Testis (tissue), 3 donors: Measurements from ENCODE around the gene CELSR3. TPM values are rescaled to one million over a fixed set of nuclear protein-coding genes. Genes with fewer than 3 reads are reported as not detected.

ENCODE experiments used
- DNase-seq: peaks from one replicate; pipeline ENCODE4 v3.0.0-alpha.2; 2019
- H3K27ac ChIP-seq, 2 donors: fragments of 200-600 bp; sonication (generic); one replicate each; pipeline ENCODE4 v1.5.1; 2019
- H3K27me3 ChIP-seq: fragments of 200-600 bp; sonication (generic); one replicate; pipeline ENCODE4 v1.5.1; 2019
- H3K36me3 ChIP-seq: fragments of 200-600 bp; sonication (generic); one replicate; pipeline ENCODE4 v1.5.1; 2017; ENCODE audit warnings: low read depth; ENCODE audit errors: missing control alignments
- H3K4me1 ChIP-seq: fragments of 200-600 bp; sonication (generic); one replicate; pipeline ENCODE4 v1.5.1; 2019
- H3K4me3 ChIP-seq, 2 donors: fragments of 200-600 bp; sonication (generic); one replicate each; pipeline ENCODE4 v1.5.1; 2017 to 2019
- H3K9me3 ChIP-seq: fragments of 200-600 bp; sonication (generic); one replicate; pipeline ENCODE4 v1.5.1; 2017
- POLR2A ChIP-seq: fragments of 450-650 bp; IDR thresholded peaks from one replicate; pipeline ENCODE4 v1.6.1; 2017; ENCODE audit warnings: antibody characterized with exemption, mild to moderate bottlenecking, moderate library complexity
- WGBS, 2 donors: methylation state at CpG; one replicate each; pipeline ENCODE4 v1.1.5; 2018; 5-methylcytosine and 5-hydroxymethylcytosine counted together
- intact Hi-C: fragments of 100-400 bp; cut with DNase I; formaldehyde crosslinking; loops from one replicate; pipeline ENCODE4 v1.15.1; 2023; ENCODE audit warnings: low total_unique reads
- polyA plus RNA-seq: library from polyadenylated mRNA; stranded (reverse); fragments of 350-450 nt; fragmentation: Illumina TruSeq; extraction: RNeasy Lipid Tissue Mini Kit (QIAGEN cat#74804); gene quantifications from one replicate; pipeline ENCODE4 v1.2.3, GENCODE V29; 2014; ENCODE audit warnings: low read depth, low replicate concordance; ENCODE audit not compliant: insufficient read depth
- total RNA-seq, 2 donors: library from RNA; depleted of rRNA; stranded (reverse); fragments of >200 nt; gene quantifications; one replicate each; pipeline ENCODE4 v1.2.3, GENCODE V29; 2016
- TF ChIP-seq, protein P1 (sequence below), 3 experiments: fragments of 450-650 bp in 2 of 3; fragments of 200-600 bp in 1 of 3; sonication (generic) in 1 of 3; IDR thresholded peaks; one replicate each; pipeline ENCODE4 v1.5.1; 2016 to 2019; ENCODE audit warnings: antibody characterized with exemption in 3 of 3, mild to moderate bottlenecking in 2 of 3, moderate library complexity in 1 of 3

The CELSR3 gene
- total and polyA plus RNA-seq, 3 donors from 2014 or later, result 13.5 to 17.5 (median 14.3) TPM

DNA sequence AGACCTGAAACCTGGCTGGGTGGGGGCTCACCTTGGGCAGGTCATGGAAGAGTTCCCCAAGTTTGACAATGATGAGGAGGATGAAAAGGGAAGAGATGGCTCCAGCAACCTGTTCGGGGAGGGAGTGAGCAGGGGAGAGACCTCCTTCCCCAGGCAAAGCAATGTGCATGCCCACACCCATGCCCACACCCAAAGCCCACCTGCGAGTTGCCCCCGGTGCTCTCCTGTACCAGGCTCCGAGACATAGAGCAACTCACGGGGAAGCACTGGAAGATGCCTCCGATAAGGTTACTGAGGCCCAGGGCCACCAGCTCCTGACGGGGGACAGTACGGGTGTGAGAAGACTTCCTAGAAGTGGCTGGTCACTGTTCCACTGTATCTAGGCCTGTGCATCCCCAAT lies 32.3 kb downstream of the CELSR3 start:
- WGBS, 2 donors, result 88 to 100% methylated on average over 8 of the region's 8 CpGs
- no peaks in the 10 kb centered on the region for H3K36me3 ChIP-seq
- intact Hi-C loops, result no loop called here

DNA sequence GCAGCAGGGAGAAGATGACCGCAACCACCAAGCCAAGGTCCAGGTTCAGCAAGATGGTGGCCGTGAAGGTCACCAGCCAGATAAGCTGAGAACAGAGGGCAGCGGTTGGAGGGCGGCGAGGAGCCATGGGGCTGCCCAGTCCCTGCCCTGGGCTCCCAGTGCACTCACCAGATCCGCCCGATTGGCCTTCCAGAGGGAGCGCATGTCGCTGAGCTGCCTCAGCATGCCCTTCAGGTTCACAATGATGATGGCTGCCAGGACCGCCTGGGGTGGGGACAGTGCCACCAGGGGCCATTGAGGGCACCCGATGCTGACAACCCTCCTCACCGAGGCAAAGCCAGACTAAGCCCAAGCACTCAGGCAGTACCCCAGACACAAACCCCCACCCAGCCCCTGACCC lies 32.8 kb downstream of the CELSR3 start:
- no peak for DNase-seq
- Histone ChIP-seq H3K4me3 (no peak overlapping the region), H3K4me1 (peaks cover 4% of the 10 kb centered on the region), H3K27me3 (no peaks in the 10 kb centered on the region), H3K36me3 (no peaks in the 10 kb centered on the region), H3K27ac (no peak overlapping the region), H3K9me3 (no peaks in the 10 kb centered on the region)
- 95% methylated on average over 12 of the region's 12 CpGs for WGBS, 2 donors
- intact Hi-C loops, result no loop called here
- no peak for TF ChIP-seq POLR2A

More for the DNA sequence above, 32.3 kb downstream of the CELSR3 start:
- no peaks in the 10 kb centered on the region for H3K27me3 ChIP-seq
- no peak overlapping the region for H3K4me3 ChIP-seq
- TF ChIP-seq, protein P1, sequence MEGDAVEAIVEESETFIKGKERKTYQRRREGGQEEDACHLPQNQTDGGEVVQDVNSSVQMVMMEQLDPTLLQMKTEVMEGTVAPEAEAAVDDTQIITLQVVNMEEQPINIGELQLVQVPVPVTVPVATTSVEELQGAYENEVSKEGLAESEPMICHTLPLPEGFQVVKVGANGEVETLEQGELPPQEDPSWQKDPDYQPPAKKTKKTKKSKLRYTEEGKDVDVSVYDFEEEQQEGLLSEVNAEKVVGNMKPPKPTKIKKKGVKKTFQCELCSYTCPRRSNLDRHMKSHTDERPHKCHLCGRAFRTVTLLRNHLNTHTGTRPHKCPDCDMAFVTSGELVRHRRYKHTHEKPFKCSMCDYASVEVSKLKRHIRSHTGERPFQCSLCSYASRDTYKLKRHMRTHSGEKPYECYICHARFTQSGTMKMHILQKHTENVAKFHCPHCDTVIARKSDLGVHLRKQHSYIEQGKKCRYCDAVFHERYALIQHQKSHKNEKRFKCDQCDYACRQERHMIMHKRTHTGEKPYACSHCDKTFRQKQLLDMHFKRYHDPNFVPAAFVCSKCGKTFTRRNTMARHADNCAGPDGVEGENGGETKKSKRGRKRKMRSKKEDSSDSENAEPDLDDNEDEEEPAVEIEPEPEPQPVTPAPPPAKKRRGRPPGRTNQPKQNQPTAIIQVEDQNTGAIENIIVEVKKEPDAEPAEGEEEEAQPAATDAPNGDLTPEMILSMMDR (IDR thresholded peaks at IDR 0.05), result no peak
- TF ChIP-seq POLR2A, result no peak
- no peak for DNase-seq
- H3K9me3 ChIP-seq, result no peaks in the 10 kb centered on the region
- H3K4me1 ChIP-seq, result peaks cover 4% of the 10 kb centered on the region
- no peak overlapping the region for H3K27ac ChIP-seq

DNA sequence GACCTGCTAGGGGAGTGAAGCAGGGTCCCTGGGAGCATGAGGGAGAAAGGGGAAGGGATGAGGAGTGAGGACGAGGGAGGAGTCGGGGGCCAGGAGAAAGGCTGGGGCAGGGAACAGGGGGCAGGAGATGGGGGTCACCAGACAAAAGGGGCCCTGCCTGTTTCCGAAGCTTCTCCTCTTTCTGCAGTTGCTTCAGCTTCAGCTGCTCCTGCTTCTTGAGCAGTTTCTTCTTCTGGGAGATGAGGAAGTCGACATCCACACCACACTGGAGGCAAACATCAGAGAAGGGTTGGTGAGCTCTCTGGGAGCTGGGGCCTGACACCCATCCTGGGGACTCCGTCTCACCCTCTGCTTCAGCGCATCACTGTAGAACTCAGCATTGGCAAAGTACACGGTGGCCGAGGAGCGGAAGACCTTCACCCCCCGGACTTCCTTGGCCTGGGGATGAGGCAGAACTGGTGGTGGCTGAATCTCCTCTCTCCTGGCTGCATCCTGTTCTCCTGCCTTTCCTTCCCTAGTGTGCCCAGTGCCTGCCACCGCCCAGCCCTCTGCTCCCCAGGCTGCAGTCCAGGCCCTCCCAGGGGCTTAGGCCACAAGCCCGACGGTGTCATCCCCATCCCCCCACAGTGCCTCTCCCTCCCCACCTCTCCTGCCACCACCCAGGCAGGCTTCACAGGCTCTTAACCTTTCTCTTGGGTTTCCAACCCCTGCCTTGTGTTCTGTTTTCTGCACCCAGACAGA lies 34.2 kb downstream of the CELSR3 start:
- H3K4me3 ChIP-seq, result no peak overlapping the region
- no peaks in the 10 kb centered on the region for H3K27me3 ChIP-seq
- WGBS, 2 donors, result 75 to 81% methylated on average over 13 of the region's 13 CpGs
- no peaks in the 10 kb centered on the region for H3K4me1 ChIP-seq
- H3K27ac ChIP-seq, result no peak overlapping the region
- H3K9me3 ChIP-seq, result no peaks in the 10 kb centered on the region
- DNase-seq, result no peak
- H3K36me3 ChIP-seq, result no peaks in the 10 kb centered on the region
- TF ChIP-seq POLR2A, result no peak
- TF ChIP-seq, protein P1 (IDR thresholded peaks at IDR 0.05), result no peak
- intact Hi-C loops, result no loop called here

DNA sequence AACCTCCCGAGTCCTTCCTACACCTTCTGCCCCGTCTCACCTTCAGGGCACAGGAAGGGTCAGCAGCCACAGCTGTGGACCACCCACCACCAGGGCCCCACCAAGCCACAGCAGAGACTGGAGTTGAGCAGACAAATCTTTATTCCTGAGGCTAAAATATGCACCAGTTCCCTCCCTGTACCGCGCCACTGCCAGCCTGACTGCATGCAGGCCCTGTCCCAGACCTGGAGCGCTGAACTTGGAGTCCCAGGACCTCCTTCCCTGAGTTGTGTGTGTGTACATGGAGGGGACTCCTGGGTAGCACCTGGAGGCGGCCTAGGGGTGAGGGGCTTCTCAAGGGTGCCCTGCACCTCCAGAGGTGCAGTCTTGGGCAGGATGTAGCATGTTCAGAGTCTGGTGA lies 37.1 kb downstream of the CELSR3 start:
- no peaks in the 10 kb centered on the region for H3K9me3 ChIP-seq
- H3K36me3 ChIP-seq, result no peaks in the 10 kb centered on the region
- no peak overlapping the region for H3K27ac ChIP-seq
- no peaks in the 10 kb centered on the region for H3K4me1 ChIP-seq
- no peak overlapping the region for H3K4me3 ChIP-seq
- TF ChIP-seq, protein P1 (IDR thresholded peaks at IDR 0.05), result no peak
- no peak for TF ChIP-seq POLR2A
- H3K27me3 ChIP-seq, result no peaks in the 10 kb centered on the region
- intact Hi-C loops, result no loop called here
- DNase-seq, result no peak
- 88 to 90% methylated on average over 6 of the region's 6 CpGs for WGBS, 2 donors

DNA sequence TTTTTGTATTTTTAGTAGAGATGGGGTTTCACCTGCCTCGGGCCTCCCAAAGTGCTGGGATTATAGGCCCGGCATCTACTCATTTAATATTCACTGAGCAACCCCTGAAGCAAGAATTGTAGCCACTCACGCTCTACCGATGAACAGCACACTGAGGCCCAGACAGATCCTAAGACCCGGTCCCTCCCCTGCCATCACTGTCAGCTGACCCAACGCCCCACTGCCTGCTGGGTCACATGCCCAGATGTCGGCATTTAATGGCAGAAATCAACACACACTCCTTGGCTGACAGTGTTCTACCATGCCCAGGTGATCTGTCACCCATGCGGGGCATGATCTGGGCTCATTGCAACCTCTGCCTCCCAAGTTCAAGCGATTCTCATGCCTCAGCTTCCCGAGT lies 37.9 kb downstream of the CELSR3 start:
- intact Hi-C loops, result no loop called here
- Histone ChIP-seq H3K4me3 (no peak overlapping the region), H3K36me3 (no peaks in the 10 kb centered on the region), H3K9me3 (no peaks in the 10 kb centered on the region), H3K27ac (no peak overlapping the region), H3K4me1 (no peaks in the 10 kb centered on the region), H3K27me3 (no peaks in the 10 kb centered on the region)
- TF ChIP-seq POLR2A, result no peak
- TF ChIP-seq, protein P1 (IDR thresholded peaks at IDR 0.05), result no peak
- no peak for DNase-seq
- WGBS, 2 donors, result 92 to 94% methylated on average over 8 to 10 of the region's 10 CpGs
